ENCODE data around the gene LRP1B. TPM values are rescaled to one million over a fixed set of nuclear protein-coding genes. Genes with fewer than 3 reads are reported as not detected.

LRP1B gene
- total RNA-seq, 2 donors from 2014 or later, result 0.79 to 1.8 TPM

DNA sequence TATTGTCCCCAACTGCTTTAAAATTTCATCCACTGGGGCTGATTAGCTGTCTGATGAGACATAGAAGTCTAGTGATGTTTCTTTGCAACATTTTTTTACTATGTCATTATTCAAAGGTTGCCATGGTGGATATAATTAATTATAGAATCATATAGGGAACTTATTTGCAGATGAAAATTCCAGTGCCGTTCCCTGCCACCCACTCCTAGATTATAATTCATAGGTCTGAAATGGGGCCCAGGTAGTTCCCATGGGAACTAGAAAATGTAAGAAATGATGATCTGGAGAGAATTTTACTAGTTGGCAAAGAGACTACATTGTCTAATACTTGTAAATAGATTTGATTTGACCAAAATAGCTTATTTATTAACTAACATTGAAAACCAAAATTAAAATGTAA lies 1854.2 kb downstream of the LRP1B start:
- Histone ChIP-seq H3K4me1 (ENCODE audit: control insufficient read depth, insufficient read depth, low read length) (no peaks in the 10 kb centered on the region), H3K9ac (ENCODE audit: extremely low read depth, low read length, poor library complexity, severe bottlenecking) (no peak overlapping the region), H3K27me3 (ENCODE audit: control insufficient read depth, insufficient read depth, low read length, poor library complexity, severe bottlenecking) (no peaks in the 10 kb centered on the region), H3K36me3 (ENCODE audit: control insufficient read depth, insufficient read depth, low read length) (no peaks in the 10 kb centered on the region), H3K4me3 (ENCODE audit: low read length) (no peak overlapping the region), H3K27ac (ENCODE audit: low read depth, low read length) (no peak overlapping the region), H3K9me3 (ENCODE audit: control insufficient read depth, low read length) (no peaks in the 10 kb centered on the region)
- Mint-ChIP-seq H3K27me3 (ENCODE audit: insufficient read depth) (no peaks in the 10 kb centered on the region), H3K9me3 (peaks cover 4% of the 10 kb centered on the region), H3K27ac (no peak overlapping the region), H3K36me3 (ENCODE audit: low read depth) (no peaks in the 10 kb centered on the region), H3K4me1 (no peaks in the 10 kb centered on the region), H3K4me3 (no peak overlapping the region)
- 100% methylated on average over 1 of the region's 1 CpG; no CpG with 5 or more reads in 1 of the 2 experiments for WGBS, 2 experiments (ENCODE audit: insufficient coverage in 1 of 2, insufficient read length in 1 of 2)
- TF ChIP-seq, protein P1, sequence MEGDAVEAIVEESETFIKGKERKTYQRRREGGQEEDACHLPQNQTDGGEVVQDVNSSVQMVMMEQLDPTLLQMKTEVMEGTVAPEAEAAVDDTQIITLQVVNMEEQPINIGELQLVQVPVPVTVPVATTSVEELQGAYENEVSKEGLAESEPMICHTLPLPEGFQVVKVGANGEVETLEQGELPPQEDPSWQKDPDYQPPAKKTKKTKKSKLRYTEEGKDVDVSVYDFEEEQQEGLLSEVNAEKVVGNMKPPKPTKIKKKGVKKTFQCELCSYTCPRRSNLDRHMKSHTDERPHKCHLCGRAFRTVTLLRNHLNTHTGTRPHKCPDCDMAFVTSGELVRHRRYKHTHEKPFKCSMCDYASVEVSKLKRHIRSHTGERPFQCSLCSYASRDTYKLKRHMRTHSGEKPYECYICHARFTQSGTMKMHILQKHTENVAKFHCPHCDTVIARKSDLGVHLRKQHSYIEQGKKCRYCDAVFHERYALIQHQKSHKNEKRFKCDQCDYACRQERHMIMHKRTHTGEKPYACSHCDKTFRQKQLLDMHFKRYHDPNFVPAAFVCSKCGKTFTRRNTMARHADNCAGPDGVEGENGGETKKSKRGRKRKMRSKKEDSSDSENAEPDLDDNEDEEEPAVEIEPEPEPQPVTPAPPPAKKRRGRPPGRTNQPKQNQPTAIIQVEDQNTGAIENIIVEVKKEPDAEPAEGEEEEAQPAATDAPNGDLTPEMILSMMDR (conservative IDR thresholded peaks at IDR 0.05), result no peak
- no peak for DNase-seq

DNA sequence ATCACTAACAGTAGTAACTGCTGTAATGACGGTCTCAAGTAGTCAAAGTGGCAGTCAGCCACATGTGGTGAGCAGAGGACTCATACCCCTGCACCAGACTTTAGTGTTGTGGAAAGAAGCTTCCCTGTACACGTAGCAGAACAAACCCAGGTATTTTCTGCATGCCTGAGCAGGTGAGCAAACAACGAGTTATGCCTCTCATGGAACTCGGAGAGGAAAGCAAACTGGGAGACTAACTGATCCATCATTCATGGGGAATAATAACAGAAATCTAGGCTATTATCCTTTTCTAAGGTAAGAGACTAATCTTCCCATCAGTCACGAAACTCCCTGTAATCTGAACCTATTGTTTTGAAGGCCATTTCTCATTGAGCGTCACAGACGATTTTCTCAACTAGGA lies 1855.4 kb downstream of the LRP1B start:
- no peaks in the 10 kb centered on the region for H3K27me3 ChIP-seq (ENCODE audit: control insufficient read depth, insufficient read depth, low read length, poor library complexity, severe bottlenecking)
- H3K36me3 ChIP-seq (ENCODE audit: control insufficient read depth, insufficient read depth, low read length), result no peaks in the 10 kb centered on the region
- H3K27ac Mint-ChIP-seq, result no peak overlapping the region
- WGBS, 2 experiments (ENCODE audit: insufficient coverage in 1 of 2, insufficient read length in 1 of 2), result 77 to 85% methylated on average over 6 to 7 of the region's 7 CpGs
- H3K9ac ChIP-seq (ENCODE audit: extremely low read depth, low read length, poor library complexity, severe bottlenecking), result no peak overlapping the region
- peaks cover 4% of the 10 kb centered on the region for H3K9me3 Mint-ChIP-seq
- H3K9me3 ChIP-seq (ENCODE audit: control insufficient read depth, low read length), result no peaks in the 10 kb centered on the region
- no peaks in the 10 kb centered on the region for H3K27me3 Mint-ChIP-seq (ENCODE audit: insufficient read depth)
- no peak for DNase-seq
- no peak overlapping the region for H3K4me3 ChIP-seq (ENCODE audit: low read length)
- no peak overlapping the region for H3K4me3 Mint-ChIP-seq
- no peaks in the 10 kb centered on the region for H3K36me3 Mint-ChIP-seq (ENCODE audit: low read depth)
- H3K27ac ChIP-seq (ENCODE audit: low read depth, low read length), result no peak overlapping the region
- H3K4me1 Mint-ChIP-seq, result no peaks in the 10 kb centered on the region
- no peaks in the 10 kb centered on the region for H3K4me1 ChIP-seq (ENCODE audit: control insufficient read depth, insufficient read depth, low read length)
- TF ChIP-seq, protein P1 (conservative IDR thresholded peaks at IDR 0.05), result no peak

DNA sequence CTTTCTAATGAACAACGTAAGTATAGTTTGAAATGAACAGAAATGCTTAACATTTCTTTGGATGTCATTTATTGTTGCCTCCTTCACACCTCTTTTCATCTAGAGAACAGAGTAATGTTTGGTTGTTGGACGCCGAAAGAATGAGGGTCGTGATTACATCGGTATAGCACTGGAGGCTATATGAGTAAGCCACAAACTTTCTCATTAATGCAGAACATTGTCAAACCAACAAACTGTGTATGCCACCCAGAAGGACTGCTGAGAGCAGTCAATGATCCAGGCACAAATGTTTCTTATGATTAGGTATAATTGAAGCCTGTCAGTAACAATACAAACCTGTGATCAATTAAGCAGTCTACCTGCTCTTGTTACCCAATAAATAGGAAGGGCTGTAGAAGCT lies 1855.9 kb downstream of the LRP1B start:
- 92 to 100% methylated on average over 4 of the region's 5 CpGs for WGBS, 2 experiments (ENCODE audit: insufficient coverage in 1 of 2, insufficient read length in 1 of 2)

More for the DNA sequence above, 1855.9 kb downstream of the LRP1B start:
- no peak overlapping the region for H3K4me3 Mint-ChIP-seq
- H3K27ac Mint-ChIP-seq, result no peak overlapping the region
- DNase-seq, result no peak
- Histone ChIP-seq H3K9me3 (ENCODE audit: control insufficient read depth, low read length) (no peaks in the 10 kb centered on the region), H3K27me3 (ENCODE audit: control insufficient read depth, insufficient read depth, low read length, poor library complexity, severe bottlenecking) (no peaks in the 10 kb centered on the region), H3K4me1 (ENCODE audit: control insufficient read depth, insufficient read depth, low read length) (no peaks in the 10 kb centered on the region), H3K36me3 (ENCODE audit: control insufficient read depth, insufficient read depth, low read length) (no peaks in the 10 kb centered on the region), H3K4me3 (ENCODE audit: low read length) (no peak overlapping the region), H3K9ac (ENCODE audit: extremely low read depth, low read length, poor library complexity, severe bottlenecking) (no peak overlapping the region), H3K27ac (ENCODE audit: low read depth, low read length) (no peak overlapping the region)
- no peaks in the 10 kb centered on the region for H3K36me3 Mint-ChIP-seq (ENCODE audit: low read depth)
- H3K9me3 Mint-ChIP-seq, result peaks cover 4% of the 10 kb centered on the region
- no peaks in the 10 kb centered on the region for H3K4me1 Mint-ChIP-seq
- no peaks in the 10 kb centered on the region for H3K27me3 Mint-ChIP-seq (ENCODE audit: insufficient read depth)
- TF ChIP-seq, protein P1 (conservative IDR thresholded peaks at IDR 0.05), result no peak
